Measurements from ENCODE around the gene MAP3K3.

Gene MAP3K3

GRCh38 chr17:63701456-63701820 lies 79.2 kb downstream of the MAP3K3 start:
- Histone ChIP-seq H3K27me3 (ENCODE audit: insufficient read depth, low read length) (no peaks in the 10 kb centered on the region), H4K8ac (ENCODE audit: low read depth, low read length) (no peak overlapping the region), H2BK12ac (ENCODE audit: low read length) (no peak overlapping the region), H3K9me3 (ENCODE audit: insufficient read depth, low read depth, low read length) (no peaks in the 10 kb centered on the region), H3K36me3 (ENCODE audit: control insufficient read depth in 1 of 2, insufficient read depth in 2 of 2, low read length in 2 of 2) (peaks cover 17 to 26% of the 10 kb centered on the region in 2 experiments), H3K27ac (ENCODE audit: low read depth, low read length) (no peak overlapping the region), H3K23ac (ENCODE audit: low read length) (no peak overlapping the region), H2AFZ (ENCODE audit: insufficient read depth, low read length, poor library complexity) (no peak overlapping the region), H3K4me3 (ENCODE audit: low read depth, low read length) (no peak overlapping the region), H2AK5ac (ENCODE audit: low read length) (no peak overlapping the region), H3K4me1 (ENCODE audit: control insufficient read depth in 1 of 2, insufficient read depth in 2 of 2, low read length in 2 of 2) (peaks cover 9 to 16% of the 10 kb centered on the region in 2 experiments), H2BK120ac (ENCODE audit: insufficient read depth, low read length, poor library complexity) (no peak overlapping the region), H3K79me1 (ENCODE audit: low read length) (peaks cover 6% of the 10 kb centered on the region), H4K91ac (ENCODE audit: low read depth, low read length) (no peak overlapping the region), H3K79me2 (ENCODE audit: control insufficient read depth, insufficient read depth, low read length, poor library complexity) (peaks cover 4% of the 10 kb centered on the region), H3K4ac (ENCODE audit: low read depth, low read length) (no peak overlapping the region), H4K12ac (ENCODE audit: low read depth, low read length) (no peak overlapping the region), H3K18ac (ENCODE audit: low read length) (no peak overlapping the region), H3K9ac (ENCODE audit: low read length) (no peak overlapping the region), H3K14ac (ENCODE audit: low read length) (no peak overlapping the region), H2BK5ac (ENCODE audit: low read depth, low read length, poor library complexity) (no peak overlapping the region), H3K4me2 (ENCODE audit: low read length) (peak overlapping the region; percentile 69)
- WGBS (ENCODE audit: extremely low coverage, insufficient coverage, insufficient read length): no CpG with 5 or more reads among the region's 10 CpGs
- DNase-seq: no peak

- peaks cover 6% of the 10 kb centered on the region for H3K79me1 ChIP-seq (ENCODE audit: low read length)
Observed at GRCh38 chr17:63701868-63702720, 79.9 kb downstream of the MAP3K3 start.

GRCh38 chr17:63702721-63703015 lies 80.5 kb downstream of the MAP3K3 start:
- Histone ChIP-seq H3K27ac (ENCODE audit: low read depth, low read length) (no peak overlapping the region), H3K9me3 (ENCODE audit: insufficient read depth, low read depth, low read length) (peaks cover 2% of the 10 kb centered on the region), H3K79me1 (ENCODE audit: low read length) (peaks cover 6% of the 10 kb centered on the region), H3K23ac (ENCODE audit: low read length) (no peak overlapping the region), H2BK12ac (ENCODE audit: low read length) (no peak overlapping the region), H3K4me3 (ENCODE audit: low read depth, low read length) (no peak overlapping the region), H3K14ac (ENCODE audit: low read length) (no peak overlapping the region), H3K36me3 (ENCODE audit: control insufficient read depth in 1 of 2, insufficient read depth in 2 of 2, low read length in 2 of 2) (peaks cover 15 to 21% of the 10 kb centered on the region in 2 experiments), H4K12ac (ENCODE audit: low read depth, low read length) (no peak overlapping the region), H2AK5ac (ENCODE audit: low read length) (no peak overlapping the region), H2BK5ac (ENCODE audit: low read depth, low read length, poor library complexity) (no peak overlapping the region), H4K91ac (ENCODE audit: low read depth, low read length) (no peak overlapping the region), H4K8ac (ENCODE audit: low read depth, low read length) (no peak overlapping the region), H2BK120ac (ENCODE audit: insufficient read depth, low read length, poor library complexity) (no peak overlapping the region), H3K4me2 (ENCODE audit: low read length) (no peak overlapping the region), H3K4me1 (ENCODE audit: control insufficient read depth in 1 of 2, insufficient read depth in 2 of 2, low read length in 2 of 2) (peaks cover 9 to 16% of the 10 kb centered on the region in 2 experiments), H3K79me2 (ENCODE audit: control insufficient read depth, insufficient read depth, low read length, poor library complexity) (peaks cover 4% of the 10 kb centered on the region), H2AFZ (ENCODE audit: insufficient read depth, low read length, poor library complexity) (no peak overlapping the region), H3K27me3 (ENCODE audit: insufficient read depth, low read length) (no peaks in the 10 kb centered on the region), H3K9ac (ENCODE audit: low read length) (no peak overlapping the region), H3K4ac (ENCODE audit: low read depth, low read length) (no peak overlapping the region), H3K18ac (ENCODE audit: low read length) (no peak overlapping the region)
- WGBS (ENCODE audit: extremely low coverage, insufficient coverage, insufficient read length): no CpG with 5 or more reads among the region's 6 CpGs
- no peak for DNase-seq

More at GRCh38 chr17:63701868-63702720, 79.9 kb downstream of the MAP3K3 start:
- Histone ChIP-seq H3K9me3 (ENCODE audit: insufficient read depth, low read depth, low read length) (peaks cover 1% of the 10 kb centered on the region), H3K36me3 (ENCODE audit: control insufficient read depth in 1 of 2, insufficient read depth in 2 of 2, low read length in 2 of 2) (peaks cover 15 to 27% of the 10 kb centered on the region in 2 experiments), H4K91ac (ENCODE audit: low read depth, low read length) (no peak overlapping the region), H3K14ac (ENCODE audit: low read length) (no peak overlapping the region), H2AFZ (ENCODE audit: insufficient read depth, low read length, poor library complexity) (no peak overlapping the region), H2BK12ac (ENCODE audit: low read length) (no peak overlapping the region), H3K4me1 (ENCODE audit: control insufficient read depth in 1 of 2, insufficient read depth in 2 of 2, low read length in 2 of 2) (peaks cover 9 to 16% of the 10 kb centered on the region in 2 experiments), H3K4ac (ENCODE audit: low read depth, low read length) (no peak overlapping the region), H3K27ac (ENCODE audit: low read depth, low read length) (no peak overlapping the region), H3K18ac (ENCODE audit: low read length) (no peak overlapping the region), H3K4me3 (ENCODE audit: low read depth, low read length) (no peak overlapping the region), H4K8ac (ENCODE audit: low read depth, low read length) (no peak overlapping the region), H3K4me2 (ENCODE audit: low read length) (no peak overlapping the region), H2BK5ac (ENCODE audit: low read depth, low read length, poor library complexity) (no peak overlapping the region), H4K12ac (ENCODE audit: low read depth, low read length) (no peak overlapping the region), H2BK120ac (ENCODE audit: insufficient read depth, low read length, poor library complexity) (no peak overlapping the region), H3K79me2 (ENCODE audit: control insufficient read depth, insufficient read depth, low read length, poor library complexity) (peaks cover 4% of the 10 kb centered on the region), H3K27me3 (ENCODE audit: insufficient read depth, low read length) (no peaks in the 10 kb centered on the region), H3K23ac (ENCODE audit: low read length) (no peak overlapping the region), H2AK5ac (ENCODE audit: low read length) (no peak overlapping the region), H3K9ac (ENCODE audit: low read length) (no peak overlapping the region)
- WGBS (ENCODE audit: extremely low coverage, insufficient coverage, insufficient read length): no CpG with 5 or more reads among the region's 19 CpGs
- DNase-seq: no peak

GRCh38 chr17:63703029-63703428 lies 80.8 kb downstream of the MAP3K3 start:
- Histone ChIP-seq H2BK12ac (ENCODE audit: low read length) (no peak overlapping the region), H3K9ac (ENCODE audit: low read length) (no peak overlapping the region), H2AFZ (ENCODE audit: insufficient read depth, low read length, poor library complexity) (no peak overlapping the region), H3K4me1 (ENCODE audit: control insufficient read depth in 1 of 2, insufficient read depth in 2 of 2, low read length in 2 of 2) (peaks cover 9 to 16% of the 10 kb centered on the region in 2 experiments), H3K4me3 (ENCODE audit: low read depth, low read length) (no peak overlapping the region), H3K79me1 (ENCODE audit: low read length) (peaks cover 6% of the 10 kb centered on the region), H3K79me2 (ENCODE audit: control insufficient read depth, insufficient read depth, low read length, poor library complexity) (peaks cover 4% of the 10 kb centered on the region), H3K9me3 (ENCODE audit: insufficient read depth, low read depth, low read length) (peaks cover 2% of the 10 kb centered on the region), H4K12ac (ENCODE audit: low read depth, low read length) (no peak overlapping the region), H3K4me2 (ENCODE audit: low read length) (no peak overlapping the region), H2BK5ac (ENCODE audit: low read depth, low read length, poor library complexity) (no peak overlapping the region), H3K14ac (ENCODE audit: low read length) (no peak overlapping the region), H3K18ac (ENCODE audit: low read length) (no peak overlapping the region), H3K27ac (ENCODE audit: low read depth, low read length) (no peak overlapping the region), H4K8ac (ENCODE audit: low read depth, low read length) (no peak overlapping the region), H4K91ac (ENCODE audit: low read depth, low read length) (no peak overlapping the region), H2AK5ac (ENCODE audit: low read length) (no peak overlapping the region), H3K4ac (ENCODE audit: low read depth, low read length) (no peak overlapping the region), H3K23ac (ENCODE audit: low read length) (no peak overlapping the region), H3K27me3 (ENCODE audit: insufficient read depth, low read length) (no peaks in the 10 kb centered on the region), H3K36me3 (ENCODE audit: control insufficient read depth in 1 of 2, insufficient read depth in 2 of 2, low read length in 2 of 2) (peaks cover 15 to 21% of the 10 kb centered on the region in 2 experiments), H2BK120ac (ENCODE audit: insufficient read depth, low read length, poor library complexity) (no peak overlapping the region)
- no CpG with 5 or more reads among the region's 5 CpGs for WGBS (ENCODE audit: extremely low coverage, insufficient coverage, insufficient read length)
- no peak for DNase-seq

Data from trophoblast cell (in vitro differentiated cells and primary cell).